ENCODE data around the gene GPS1.

Gene GPS1

DNA sequence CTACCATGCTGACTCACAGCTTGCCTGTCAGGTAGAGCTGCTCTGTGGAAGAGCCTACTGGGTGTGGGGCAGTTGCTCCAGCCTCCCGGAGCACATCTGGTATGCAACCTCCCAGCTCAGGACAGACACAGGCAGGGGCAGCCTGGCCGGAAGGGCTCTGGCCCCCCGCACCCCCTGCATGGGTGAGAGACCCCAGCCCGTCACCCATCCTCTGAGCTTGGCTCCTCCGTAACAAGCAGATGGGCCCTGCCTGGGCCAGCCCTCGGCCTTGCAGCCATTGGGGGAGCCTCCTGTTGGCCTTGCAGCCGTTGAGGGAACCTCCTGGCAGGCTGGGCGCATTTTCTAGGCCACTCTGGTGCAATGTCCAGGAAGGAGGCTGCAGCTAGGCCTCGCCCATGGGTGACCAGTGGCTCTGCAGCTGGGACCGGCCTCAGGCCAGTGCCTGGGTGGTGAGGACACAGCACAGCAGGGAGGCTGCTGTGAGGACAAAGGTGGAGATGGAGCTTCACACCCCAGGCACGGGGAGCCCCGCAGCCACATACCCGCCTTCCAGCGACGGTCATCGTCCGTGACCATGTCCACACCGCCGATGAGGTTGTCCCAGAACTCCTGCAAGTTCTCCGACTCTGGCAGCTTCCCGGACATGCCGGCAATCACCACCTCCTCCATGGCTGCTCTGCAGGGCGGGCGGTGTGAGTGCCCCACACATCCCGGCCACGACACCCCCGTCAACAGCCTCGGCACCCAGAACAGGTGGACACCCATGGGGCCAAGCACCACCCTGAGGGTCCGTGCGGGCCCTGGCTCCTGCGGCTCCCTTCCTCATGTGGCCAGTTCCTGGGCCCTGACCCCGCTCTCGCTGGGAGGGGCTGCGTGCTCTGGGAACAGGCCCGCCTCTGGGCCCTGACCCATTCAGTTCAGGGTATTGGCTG is 44.3 kb downstream of the GPS1 start:
- Histone ChIP-seq H3K4ac (ENCODE audit: low read depth, low read length) (no peak overlapping the region), H4K8ac (ENCODE audit: low read depth, low read length) (no peak overlapping the region), H3K4me2 (ENCODE audit: low read length) (peak overlapping the region; percentile 95), H3K4me3 (ENCODE audit: low read length) (peak overlapping the region; percentile 60), H3K79me1 (ENCODE audit: low read length) (peaks cover 15% of the 10 kb centered on the region), H3K56ac (ENCODE audit: low read length) (peak overlapping the region; percentile 93), H2BK5ac (ENCODE audit: low read length) (no peak overlapping the region), H4K5ac (ENCODE audit: low read length) (no peak overlapping the region), H3K27me3 (ENCODE audit: insufficient read depth, low read length, poor library complexity) (no peaks in the 10 kb centered on the region), H3K23ac (ENCODE audit: low read length) (peak overlapping the region; percentile 54), H2BK120ac (ENCODE audit: low read depth, low read length) (no peak overlapping the region), H2BK15ac (replicated peaks; ENCODE audit: low read depth) (no peak overlapping the region), H3K9ac (ENCODE audit: low read length) (peak overlapping the region; percentile 87), H3K36me3 (ENCODE audit: control insufficient read depth, insufficient read depth, low read length) (peaks cover 25% of the 10 kb centered on the region), H2AK5ac (ENCODE audit: low read length) (no peak overlapping the region), H3K4me1 (ENCODE audit: control insufficient read depth, low read depth, low read length) (peaks cover 2% of the 10 kb centered on the region), H3K18ac (ENCODE audit: low read length) (no peak overlapping the region), H3K79me2 (ENCODE audit: control insufficient read depth, insufficient read depth, low read length) (peaks cover 58% of the 10 kb centered on the region), H3K27ac (ENCODE audit: low read depth, low read length) (peak overlapping the region; percentile 11)
- DNase-seq, result no peak
- no CpG with 5 or more reads among the region's 35 CpGs for WGBS (ENCODE audit: extremely low coverage, insufficient coverage, low lambda C conversion rate)

DNA sequence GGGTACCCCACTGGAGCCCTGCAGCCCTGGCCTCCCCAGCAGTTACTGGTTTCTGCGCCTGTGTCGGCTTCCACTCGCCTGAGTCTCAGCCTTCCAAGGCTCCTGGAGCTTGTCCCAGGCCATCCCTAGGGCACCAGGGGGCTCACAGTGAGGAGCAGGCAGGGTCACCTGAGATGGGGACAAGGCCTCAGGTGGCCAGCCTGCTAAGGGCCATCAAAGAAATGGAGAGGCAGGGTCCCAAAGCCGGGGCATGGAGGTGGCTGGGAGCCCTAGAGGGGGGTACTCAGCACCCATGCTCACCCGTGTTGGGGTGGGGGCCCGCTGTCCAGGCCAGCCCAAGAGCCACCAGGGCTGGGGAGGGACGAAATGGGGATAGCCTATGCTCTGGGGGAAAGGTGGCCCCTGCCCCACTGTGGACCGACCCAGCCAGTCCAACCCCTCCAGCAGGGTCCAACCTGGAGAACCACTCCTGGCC is 45.0 kb downstream of the GPS1 start:
- Histone ChIP-seq H4K8ac (ENCODE audit: low read depth, low read length) (no peak overlapping the region), H3K9ac (ENCODE audit: low read length) (peak overlapping the region; percentile 87), H3K56ac (ENCODE audit: low read length) (peak overlapping the region; percentile 93), H3K36me3 (ENCODE audit: control insufficient read depth, insufficient read depth, low read length) (peaks cover 20% of the 10 kb centered on the region), H3K4me1 (ENCODE audit: control insufficient read depth, low read depth, low read length) (peaks cover 2% of the 10 kb centered on the region), H2BK120ac (ENCODE audit: low read depth, low read length) (no peak overlapping the region), H2BK15ac (replicated peaks; ENCODE audit: low read depth) (no peak overlapping the region), H3K79me2 (ENCODE audit: control insufficient read depth, insufficient read depth, low read length) (peaks cover 54% of the 10 kb centered on the region), H2AK5ac (ENCODE audit: low read length) (no peak overlapping the region), H3K4ac (ENCODE audit: low read depth, low read length) (peak overlapping the region; percentile 90), H3K27me3 (ENCODE audit: insufficient read depth, low read length, poor library complexity) (no peaks in the 10 kb centered on the region), H3K23ac (ENCODE audit: low read length) (peak overlapping the region; percentile 54), H4K5ac (ENCODE audit: low read length) (no peak overlapping the region), H3K4me2 (ENCODE audit: low read length) (peak overlapping the region; percentile 95), H3K18ac (ENCODE audit: low read length) (peak overlapping the region; percentile 92), H3K79me1 (ENCODE audit: low read length) (peaks cover 12% of the 10 kb centered on the region), H3K27ac (ENCODE audit: low read depth, low read length) (peak overlapping the region; percentile 88), H3K4me3 (ENCODE audit: low read length) (peak overlapping the region; percentile 60), H2BK5ac (ENCODE audit: low read length) (no peak overlapping the region)
- no CpG with 5 or more reads among the region's 8 CpGs for WGBS (ENCODE audit: extremely low coverage, insufficient coverage, low lambda C conversion rate)
- DNase-seq, result no peak

DNA sequence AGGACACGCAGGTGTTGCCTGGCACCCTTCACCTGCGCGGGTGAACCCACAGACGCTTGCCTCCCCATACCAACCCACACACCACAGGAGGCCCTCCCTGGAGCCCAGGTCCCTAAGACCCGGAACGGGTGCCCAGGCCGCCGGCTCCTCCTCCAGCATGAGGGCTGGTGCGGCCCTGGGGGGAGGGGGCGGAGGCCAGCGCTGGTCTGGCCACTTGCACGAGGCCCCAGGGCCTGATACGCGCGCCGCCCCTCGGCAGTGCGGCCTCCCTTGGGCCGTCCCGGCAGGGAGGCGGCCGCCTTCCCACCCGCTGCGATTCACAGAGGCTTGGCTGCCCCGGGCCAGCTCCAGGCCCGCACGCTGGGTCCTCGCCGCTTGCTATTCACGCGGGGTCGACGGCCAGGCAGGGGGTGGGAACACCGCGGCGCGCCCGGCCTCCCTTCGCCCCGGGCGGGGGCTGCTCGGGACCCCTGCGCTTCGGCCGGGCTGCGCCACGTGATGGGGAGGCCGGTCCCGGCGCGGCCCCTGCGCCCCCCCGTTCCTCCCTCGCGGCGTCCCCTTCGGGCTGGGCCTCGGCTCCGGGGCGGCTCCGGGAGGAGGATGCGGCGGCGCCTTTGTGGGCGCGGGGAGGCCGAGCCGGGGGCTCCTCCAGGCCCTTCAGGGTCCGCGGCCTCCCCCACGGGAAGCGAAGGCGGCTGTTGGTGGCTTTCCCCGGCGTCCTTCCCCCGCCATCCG is 45.7 kb downstream of the GPS1 start:
- Histone ChIP-seq H2BK5ac (ENCODE audit: low read length) (peak overlapping the region; percentile 70), H4K5ac (ENCODE audit: low read length) (no peak overlapping the region), H3K9ac (ENCODE audit: low read length) (peak overlapping the region; percentile 87), H3K56ac (ENCODE audit: low read length) (peak overlapping the region; percentile 93), H3K27ac (ENCODE audit: low read depth, low read length) (peak overlapping the region; percentile 88), H3K79me2 (ENCODE audit: control insufficient read depth, insufficient read depth, low read length) (peaks cover 51% of the 10 kb centered on the region), H3K27me3 (ENCODE audit: insufficient read depth, low read length, poor library complexity) (no peaks in the 10 kb centered on the region), H3K36me3 (ENCODE audit: control insufficient read depth, insufficient read depth, low read length) (peaks cover 15% of the 10 kb centered on the region), H3K4me1 (ENCODE audit: control insufficient read depth, low read depth, low read length) (peaks cover 2% of the 10 kb centered on the region), H2AK5ac (ENCODE audit: low read length) (no peak overlapping the region), H3K4ac (ENCODE audit: low read depth, low read length) (peak overlapping the region; percentile 90), H3K23ac (ENCODE audit: low read length) (peak overlapping the region; percentile 54), H3K4me3 (ENCODE audit: low read length) (peak overlapping the region; percentile 60), H2BK15ac (replicated peaks; ENCODE audit: low read depth) (no peak overlapping the region), H3K79me1 (ENCODE audit: low read length) (peaks cover 9% of the 10 kb centered on the region), H4K8ac (ENCODE audit: low read depth, low read length) (peak overlapping the region; percentile 29), H3K18ac (ENCODE audit: low read length) (peak overlapping the region; percentile 92), H3K4me2 (ENCODE audit: low read length) (peak overlapping the region; percentile 95), H2BK120ac (ENCODE audit: low read depth, low read length) (peak overlapping the region; percentile 73)
- DNase-seq, result no peak
- no CpG with 5 or more reads among the region's 77 CpGs for WGBS (ENCODE audit: extremely low coverage, insufficient coverage, low lambda C conversion rate)

DNA sequence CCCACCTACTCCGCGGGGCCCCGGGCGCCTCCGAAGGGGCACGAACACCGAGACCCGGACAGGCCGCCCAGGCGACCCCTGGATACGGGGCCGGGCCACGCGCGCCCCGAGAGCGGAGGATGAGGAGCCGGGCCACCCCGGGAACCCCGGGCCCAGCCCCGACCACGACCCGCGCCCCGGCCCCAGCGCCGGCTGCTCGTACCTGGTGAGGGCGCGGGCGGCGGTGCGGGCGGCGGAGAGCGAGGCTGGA is 46.1 kb downstream of the GPS1 start:
- Histone ChIP-seq H3K4me1 (ENCODE audit: control insufficient read depth, low read depth, low read length) (peaks cover 3% of the 10 kb centered on the region), H3K27me3 (ENCODE audit: insufficient read depth, low read length, poor library complexity) (no peaks in the 10 kb centered on the region), H2AK5ac (ENCODE audit: low read length) (no peak overlapping the region), H2BK5ac (ENCODE audit: low read length) (peak overlapping the region; percentile 50), H3K4me3 (ENCODE audit: low read length) (peak overlapping the region; percentile 60), H3K4ac (ENCODE audit: low read depth, low read length) (peak overlapping the region; percentile 90), H3K36me3 (ENCODE audit: control insufficient read depth, insufficient read depth, low read length) (peaks cover 14% of the 10 kb centered on the region), H3K18ac (ENCODE audit: low read length) (peak overlapping the region; percentile 92), H2BK120ac (ENCODE audit: low read depth, low read length) (peak overlapping the region; percentile 73), H3K79me2 (ENCODE audit: control insufficient read depth, insufficient read depth, low read length) (peaks cover 51% of the 10 kb centered on the region), H4K5ac (ENCODE audit: low read length) (no peak overlapping the region), H4K8ac (ENCODE audit: low read depth, low read length) (peak overlapping the region; percentile 29), H3K79me1 (ENCODE audit: low read length) (peaks cover 9% of the 10 kb centered on the region), H3K9ac (ENCODE audit: low read length) (peak overlapping the region; percentile 87), H3K27ac (ENCODE audit: low read depth, low read length) (peak overlapping the region; percentile 88), H2BK15ac (replicated peaks; ENCODE audit: low read depth) (no peak overlapping the region), H3K23ac (ENCODE audit: low read length) (no peak overlapping the region), H3K4me2 (ENCODE audit: low read length) (no peak overlapping the region), H3K56ac (ENCODE audit: low read length) (peak overlapping the region; percentile 93)
- DNase-seq, result no peak
- no CpG with 5 or more reads among the region's 36 CpGs for WGBS (ENCODE audit: extremely low coverage, insufficient coverage, low lambda C conversion rate)

DNA sequence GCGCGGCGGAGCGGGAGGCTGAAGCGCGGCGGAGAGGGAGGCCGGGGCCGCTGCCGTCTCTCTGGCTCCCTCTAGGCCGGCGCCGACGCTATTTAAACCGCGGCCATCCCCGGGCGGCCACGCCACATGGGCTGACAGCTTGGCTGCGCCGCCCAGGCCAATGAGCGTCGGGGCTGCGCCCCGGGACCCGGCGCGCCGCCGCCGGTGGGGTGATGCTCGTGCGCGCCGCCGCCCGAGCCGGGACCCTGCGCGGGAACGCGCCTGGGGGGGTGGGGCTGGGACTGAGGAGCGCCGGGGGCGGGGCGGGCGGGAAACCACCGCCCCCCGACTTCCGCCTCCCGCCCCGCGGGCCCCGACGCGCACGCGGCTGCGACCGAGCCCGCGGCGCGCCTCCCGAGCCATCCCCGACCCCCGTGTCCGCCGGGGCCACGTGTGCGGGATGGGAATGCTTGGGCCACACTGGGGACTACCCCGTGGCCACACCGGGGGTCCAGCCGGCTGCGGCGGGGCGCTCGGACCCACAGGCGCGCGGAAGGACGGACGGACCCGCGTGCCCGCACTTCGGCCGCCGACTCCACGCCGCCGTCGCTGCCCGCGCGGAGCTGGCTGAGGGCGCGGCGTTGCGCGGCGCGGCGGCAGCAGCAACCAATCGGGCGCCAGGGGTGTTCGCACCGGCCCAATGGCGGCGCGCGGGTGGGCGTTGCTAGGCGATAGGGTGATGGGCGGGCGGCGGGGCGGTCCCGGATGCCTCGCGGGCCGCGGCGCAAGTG is 46.7 kb downstream of the GPS1 start, which contains the start of gene FASN:
Gene FASN, minus strand, starts transcription at position 68 of the 770 bp plus-strand sequence. CDS start 1,791 bp downstream, outside the sequence.
- no peak within 1 kb of the TSS for H4K5ac ChIP-seq (ENCODE audit: low read length)
- DNase-seq, result peak; percentile 97

More for the DNA sequence above, 46.7 kb downstream of the GPS1 start, which contains the start of gene FASN:
- peak within 1 kb of the TSS; percentile 66 for H3K23ac ChIP-seq (ENCODE audit: low read length)
- peak within 1 kb of the TSS; percentile 94 for H3K18ac ChIP-seq (ENCODE audit: low read length)
- H3K79me1 ChIP-seq (ENCODE audit: low read length), result peaks cover 5% of the 10 kb centered on the region
- no peaks in the 10 kb centered on the region for H3K27me3 ChIP-seq (ENCODE audit: insufficient read depth, low read length, poor library complexity)
- H3K36me3 ChIP-seq (ENCODE audit: control insufficient read depth, insufficient read depth, low read length), result peaks cover 10% of the 10 kb centered on the region
- no CpG with 5 or more reads among the region's 124 CpGs for WGBS (ENCODE audit: extremely low coverage, insufficient coverage, low lambda C conversion rate)
- H2BK120ac ChIP-seq (ENCODE audit: low read depth, low read length), result peak within 1 kb of the TSS; percentile 73
- peak within 1 kb of the TSS; percentile 92 for H3K9ac ChIP-seq (ENCODE audit: low read length)
- peak within 1 kb of the TSS; percentile 96 for H3K56ac ChIP-seq (ENCODE audit: low read length)
- H4K8ac ChIP-seq (ENCODE audit: low read depth, low read length), result peak within 1 kb of the TSS; percentile 91
- H3K4me1 ChIP-seq (ENCODE audit: control insufficient read depth, low read depth, low read length), result peaks cover 6% of the 10 kb centered on the region
- peak within 1 kb of the TSS; percentile 99 for H2AK5ac ChIP-seq (ENCODE audit: low read length)
- H2BK5ac ChIP-seq (ENCODE audit: low read length), result peak within 1 kb of the TSS; percentile 97
- peak within 1 kb of the TSS; percentile 97 for H3K27ac ChIP-seq (ENCODE audit: low read depth, low read length)
- H3K79me2 ChIP-seq (ENCODE audit: control insufficient read depth, insufficient read depth, low read length), result peaks cover 48% of the 10 kb centered on the region
- no peak within 1 kb of the TSS for H2BK15ac ChIP-seq (replicated peaks; ENCODE audit: low read depth)
- H3K4me2 ChIP-seq (ENCODE audit: low read length), result peak within 1 kb of the TSS; percentile 95
- H3K4ac ChIP-seq (ENCODE audit: low read depth, low read length), result peak within 1 kb of the TSS; percentile 99
- peak within 1 kb of the TSS; percentile 60 for H3K4me3 ChIP-seq (ENCODE audit: low read length)
